ENCODE data around the gene MEP1B.
"Not testable (repeated sequence)": the region's sequence is repeated elsewhere in the genome, so short reads cannot be mapped to it uniquely, and the experiment has no call there.

The MEP1B gene

DNA sequence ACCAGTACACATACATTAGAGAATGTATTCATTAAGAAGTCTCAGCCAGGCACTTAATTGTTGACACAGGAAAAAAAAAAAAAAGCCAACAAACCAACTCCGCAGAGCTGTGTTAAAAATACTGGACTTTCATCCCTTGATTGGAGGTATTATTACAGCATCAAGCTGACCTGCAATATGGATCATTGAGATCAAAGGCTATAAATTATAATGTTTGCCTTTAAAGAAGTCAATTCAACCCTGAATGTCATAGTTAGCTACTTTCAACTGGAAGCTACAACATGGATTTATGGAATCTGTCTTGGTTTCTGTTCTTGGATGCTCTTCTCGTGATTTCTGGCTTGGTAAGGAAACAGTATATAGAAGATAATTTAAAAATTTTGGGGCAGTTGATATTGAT, at the start of gene MEP1B:
Gene MEP1B (plus strand): TSS at position 250 of the 400 bp plus-strand sequence. CDS start 32 bp downstream, at position 282.
- DNase-seq = no peak

DNA sequence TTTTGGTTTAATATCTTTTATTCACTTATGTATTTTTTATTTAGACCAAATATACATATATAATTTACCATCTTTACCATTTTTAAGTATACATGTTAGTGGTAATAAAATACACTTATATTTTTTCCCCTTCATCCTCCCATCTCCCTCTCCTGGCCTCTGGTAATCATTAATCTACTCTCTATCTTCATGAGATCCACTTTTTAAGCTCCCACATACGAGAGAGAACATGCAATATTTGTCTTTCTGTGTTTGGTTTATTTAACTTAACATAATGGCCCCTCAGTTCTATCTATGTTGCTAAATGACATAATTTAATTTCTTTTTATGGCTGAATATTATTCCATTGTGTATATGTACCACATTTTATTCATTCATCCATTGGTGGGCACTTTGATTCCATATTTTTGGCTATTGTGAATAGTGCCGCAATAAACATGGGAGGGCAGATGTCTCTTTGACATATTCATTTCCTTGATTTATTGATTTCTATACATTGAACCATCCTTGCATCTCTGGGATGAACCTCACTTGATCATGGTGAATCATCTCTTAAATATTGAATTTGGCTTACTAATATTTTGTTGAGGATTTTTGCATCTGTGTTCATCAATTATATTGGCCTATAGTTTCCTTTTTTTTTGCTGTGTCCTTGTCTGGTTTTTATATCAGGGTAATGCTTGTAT, 41.5 kb upstream of the MEP1B start:
- DNase-seq = no peak

DNA sequence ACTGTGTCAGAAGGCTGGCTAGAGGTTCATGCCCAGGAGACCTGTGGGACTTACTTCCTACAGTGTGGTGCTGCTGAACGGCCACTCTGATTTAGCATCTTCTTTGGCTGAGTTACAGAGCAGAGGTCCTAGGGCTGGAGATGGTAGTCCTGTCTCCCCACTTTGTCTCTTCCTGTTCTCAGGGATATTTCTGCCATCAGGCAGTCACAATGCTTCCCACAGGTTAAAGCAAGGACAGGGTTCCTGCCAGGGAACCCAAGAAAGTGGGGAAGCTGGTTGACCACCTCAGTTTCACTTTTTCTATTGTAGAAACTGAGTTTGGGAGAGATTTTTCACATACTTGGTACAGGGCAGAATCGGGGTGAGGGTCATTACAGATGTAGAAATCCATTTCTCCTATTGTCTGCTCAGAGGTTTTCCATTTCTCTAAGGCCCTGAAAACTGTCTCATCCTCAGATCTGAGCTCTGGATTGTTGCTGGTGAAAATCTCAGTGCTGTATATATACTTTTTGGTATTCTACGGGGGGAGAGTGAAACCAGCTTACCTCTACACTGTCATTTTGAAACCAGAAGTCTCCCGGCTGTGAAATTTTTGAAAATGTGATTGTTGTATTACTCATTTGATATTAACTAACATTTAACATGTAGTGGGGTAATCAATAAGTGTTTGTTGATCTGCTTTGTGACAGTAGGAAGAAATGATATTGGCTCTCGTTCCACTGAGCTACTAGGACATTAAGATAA, 37.0 kb upstream of the MEP1B start:
- no peak for DNase-seq

- peak; percentile 12 to 32 for DNase-seq
These were observed 33.0 kb upstream of the MEP1B start for GRCh38 chr18:32156855-32157254.

DNA sequence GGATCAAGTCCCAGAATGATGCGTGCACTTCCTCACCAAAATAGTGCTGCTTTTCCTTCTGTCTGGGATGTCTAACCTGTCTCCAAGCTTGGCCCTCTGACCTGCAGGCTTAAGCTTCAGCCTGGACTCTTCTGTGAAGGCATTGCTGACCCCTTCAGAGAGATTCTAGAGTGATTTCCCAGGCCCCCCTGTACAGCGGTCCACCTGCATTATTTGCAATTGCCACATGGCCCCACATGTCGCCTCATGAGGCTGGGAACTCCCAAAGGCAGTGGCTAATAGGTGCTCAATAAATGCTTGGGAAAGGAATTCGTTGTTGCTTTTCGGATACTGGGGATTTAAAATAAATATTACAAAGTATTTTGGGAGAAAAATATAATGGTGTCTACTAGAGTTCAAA, 32.3 kb upstream of the MEP1B start:
- no peak for DNase-seq

DNA sequence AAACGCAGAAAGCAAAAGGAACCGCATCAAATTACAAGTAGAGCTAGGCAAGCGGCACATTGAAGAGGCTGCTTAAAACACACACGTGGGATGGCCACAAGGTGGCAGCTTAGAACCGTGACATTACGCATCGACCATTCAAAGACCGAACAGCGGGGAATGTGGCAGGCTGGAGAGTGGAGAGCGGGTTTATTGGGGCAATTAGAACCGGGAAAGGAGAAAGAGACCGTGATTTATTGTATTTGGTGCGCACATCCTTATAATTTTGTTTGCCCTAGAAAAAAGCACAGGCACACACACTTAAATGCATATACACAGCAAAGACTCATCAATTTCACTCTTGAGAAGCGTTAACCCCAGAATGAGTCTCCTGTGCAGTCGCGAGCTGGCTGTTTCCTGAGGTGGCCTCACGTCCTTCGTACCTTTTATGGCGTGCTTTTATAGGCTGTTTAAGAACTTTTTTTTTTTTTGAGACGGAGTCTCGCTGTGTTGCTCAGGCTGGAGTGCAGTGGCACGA, 31.7 kb upstream of the MEP1B start:
- peak; percentile 61 to 75 for DNase-seq

- not testable (repeated sequence) for DNase-seq
These were observed 31.2 kb upstream of the MEP1B start for GRCh38 chr18:32158631-32159030.

DNA sequence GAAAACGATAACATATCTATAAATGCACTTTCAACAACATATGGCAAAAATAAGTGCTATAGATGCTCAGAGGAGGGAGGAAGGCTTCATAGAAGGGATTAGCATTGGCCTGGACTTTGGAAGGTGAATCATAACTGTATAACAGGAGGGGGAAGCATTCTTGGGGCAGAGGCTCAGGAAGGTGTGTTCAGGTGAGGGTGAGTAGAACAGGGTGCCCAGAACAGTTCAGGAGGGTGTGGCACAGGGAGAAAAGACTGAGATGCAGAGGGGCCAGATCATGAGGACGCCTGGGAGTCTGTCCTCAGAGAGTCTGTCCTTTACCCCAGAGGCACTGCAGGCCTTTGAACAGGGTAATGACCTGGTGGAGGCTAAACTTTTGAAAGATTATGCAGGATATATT, 29.3 kb upstream of the MEP1B start:
- DNase-seq = no peak

DNA sequence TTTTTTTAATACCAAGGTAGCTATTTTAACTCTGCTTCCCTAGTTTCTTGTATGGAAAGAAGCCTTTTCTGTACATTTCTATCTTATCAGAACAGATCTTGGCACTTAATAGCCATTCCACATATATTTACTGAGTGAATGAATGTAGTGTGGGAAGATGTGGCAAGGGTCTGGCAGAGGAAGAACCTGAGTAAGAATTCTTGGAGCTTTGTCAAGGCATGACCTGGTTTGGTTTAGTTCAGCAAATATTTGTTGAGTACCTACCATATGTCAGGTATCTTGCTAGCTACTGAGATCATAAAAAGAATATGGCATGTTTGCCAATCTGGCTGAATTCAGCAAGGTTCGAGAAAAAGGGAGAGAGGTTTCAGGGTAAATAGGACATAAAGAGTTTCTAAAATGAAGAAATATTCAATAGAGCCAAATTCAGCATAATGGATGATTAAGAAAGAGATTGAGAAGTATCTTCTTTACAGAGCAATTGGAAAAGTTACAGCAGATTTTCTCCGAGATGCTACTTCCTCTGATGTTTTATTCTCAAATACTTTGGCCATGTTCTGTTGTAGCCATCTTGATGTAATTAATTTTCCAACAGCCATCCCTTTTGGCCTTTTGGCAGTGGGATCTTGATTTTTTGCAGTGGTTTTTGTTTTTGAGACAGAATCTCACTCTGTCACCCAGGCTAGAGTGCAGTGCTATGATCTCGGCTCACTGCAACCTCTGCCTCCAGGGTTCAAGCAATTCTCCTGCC, 21.7 kb upstream of the MEP1B start:
- no peak for DNase-seq

DNA sequence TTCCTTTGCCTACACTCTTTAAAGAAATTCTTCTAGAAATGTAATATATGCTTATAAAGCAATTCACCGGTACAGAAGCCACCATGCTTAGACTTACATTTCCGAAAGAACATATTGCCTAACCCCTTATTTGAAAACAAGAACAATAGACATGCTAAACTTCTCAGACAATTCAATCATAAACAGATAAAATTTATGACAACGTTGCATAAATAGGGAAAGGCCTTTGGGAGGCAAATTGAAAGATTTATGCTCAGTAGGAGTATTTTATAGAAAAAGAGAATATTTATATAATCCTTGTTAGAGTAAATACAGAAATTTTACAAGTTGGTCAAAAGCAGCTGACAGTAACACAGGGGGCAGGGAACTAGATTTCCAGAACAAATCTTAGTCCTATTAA, 16.2 kb upstream of the MEP1B start:
- DNase-seq = no peak

GRCh38 chr18:32174719-32175118, 15.1 kb upstream of the MEP1B start:
- DNase-seq = no peak

DNA sequence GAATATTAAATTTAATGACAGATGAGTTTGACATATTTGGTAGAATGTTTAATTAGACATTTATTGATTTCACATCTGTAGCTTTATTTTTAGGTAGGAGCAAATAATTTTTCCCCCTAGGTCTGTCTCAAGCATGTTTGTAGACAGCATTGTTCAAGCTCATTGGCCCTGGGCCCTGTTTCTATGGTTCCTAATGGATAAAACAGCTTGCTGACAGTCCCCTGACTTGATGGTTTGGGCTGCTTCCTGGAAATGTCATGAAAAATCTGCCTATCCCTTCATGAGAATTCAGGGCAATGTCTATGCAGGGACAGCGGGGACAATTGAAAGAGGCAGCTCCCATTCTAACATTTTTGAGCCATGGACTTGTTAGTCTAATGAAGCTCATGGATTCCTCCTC, 14.6 kb upstream of the MEP1B start:
- DNase-seq = no peak

- not testable (repeated sequence) for DNase-seq
These were observed 13.1 kb upstream of the MEP1B start for GRCh38 chr18:32176745-32177144.

DNA sequence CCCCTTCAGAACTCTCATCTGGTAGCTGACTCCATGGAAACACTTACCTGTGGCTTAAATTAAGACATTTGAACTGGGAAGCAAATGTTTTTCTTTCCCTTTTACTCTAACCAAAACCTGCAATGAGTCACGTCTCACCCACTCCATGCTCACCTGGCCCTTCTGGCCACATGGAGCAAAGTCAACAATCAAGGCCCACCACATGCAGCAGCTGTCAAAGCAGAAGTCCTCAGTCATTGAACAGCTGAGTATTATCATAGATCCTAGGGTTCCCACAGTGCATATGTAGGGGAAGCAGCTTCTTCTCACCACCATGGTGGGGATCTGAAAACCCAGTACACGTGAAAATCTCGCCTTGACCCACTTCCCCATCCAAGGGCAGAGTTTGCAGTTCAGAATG, 12.3 kb upstream of the MEP1B start:
- no peak for DNase-seq

DNA sequence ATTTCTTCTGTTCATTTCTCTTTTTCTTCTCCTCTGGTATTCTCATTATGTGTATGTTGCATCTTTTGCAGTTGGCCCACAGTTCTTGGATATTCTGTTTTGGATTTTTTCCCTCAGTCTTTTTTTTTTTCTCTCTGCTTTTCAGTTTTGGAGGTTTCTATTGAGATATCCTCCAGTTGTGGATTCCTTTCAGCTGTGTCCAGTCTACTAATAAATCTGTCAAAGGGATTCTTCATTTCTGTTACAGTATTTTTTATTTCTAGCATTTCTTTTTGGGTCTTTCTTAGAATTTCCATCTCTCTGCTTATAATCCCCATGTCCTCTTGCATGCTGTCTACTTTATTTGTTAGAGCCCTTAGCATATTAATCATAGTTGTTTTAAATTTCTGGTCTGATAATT, 6.3 kb upstream of the MEP1B start:
- DNase-seq = no peak

DNA sequence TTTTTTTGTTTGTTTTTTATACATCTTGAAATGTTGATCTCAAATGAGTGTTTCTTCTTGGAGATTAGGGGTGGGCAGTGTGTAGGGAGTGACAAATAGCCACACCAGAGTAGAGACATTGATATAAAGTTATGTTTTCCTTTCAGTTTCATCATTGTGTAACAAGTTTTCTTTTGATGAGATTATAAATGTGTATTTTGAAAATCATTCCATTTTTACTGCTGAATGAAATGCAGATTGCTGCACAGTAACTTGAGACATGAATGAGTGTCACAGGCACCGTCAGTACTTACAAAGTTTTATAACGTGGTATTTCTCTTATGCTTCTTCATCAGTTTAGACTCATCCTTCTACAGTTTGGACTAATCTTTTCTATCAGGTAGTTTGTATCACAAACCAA, 370 bp downstream of the MEP1B start:
- no peak for DNase-seq

DNA sequence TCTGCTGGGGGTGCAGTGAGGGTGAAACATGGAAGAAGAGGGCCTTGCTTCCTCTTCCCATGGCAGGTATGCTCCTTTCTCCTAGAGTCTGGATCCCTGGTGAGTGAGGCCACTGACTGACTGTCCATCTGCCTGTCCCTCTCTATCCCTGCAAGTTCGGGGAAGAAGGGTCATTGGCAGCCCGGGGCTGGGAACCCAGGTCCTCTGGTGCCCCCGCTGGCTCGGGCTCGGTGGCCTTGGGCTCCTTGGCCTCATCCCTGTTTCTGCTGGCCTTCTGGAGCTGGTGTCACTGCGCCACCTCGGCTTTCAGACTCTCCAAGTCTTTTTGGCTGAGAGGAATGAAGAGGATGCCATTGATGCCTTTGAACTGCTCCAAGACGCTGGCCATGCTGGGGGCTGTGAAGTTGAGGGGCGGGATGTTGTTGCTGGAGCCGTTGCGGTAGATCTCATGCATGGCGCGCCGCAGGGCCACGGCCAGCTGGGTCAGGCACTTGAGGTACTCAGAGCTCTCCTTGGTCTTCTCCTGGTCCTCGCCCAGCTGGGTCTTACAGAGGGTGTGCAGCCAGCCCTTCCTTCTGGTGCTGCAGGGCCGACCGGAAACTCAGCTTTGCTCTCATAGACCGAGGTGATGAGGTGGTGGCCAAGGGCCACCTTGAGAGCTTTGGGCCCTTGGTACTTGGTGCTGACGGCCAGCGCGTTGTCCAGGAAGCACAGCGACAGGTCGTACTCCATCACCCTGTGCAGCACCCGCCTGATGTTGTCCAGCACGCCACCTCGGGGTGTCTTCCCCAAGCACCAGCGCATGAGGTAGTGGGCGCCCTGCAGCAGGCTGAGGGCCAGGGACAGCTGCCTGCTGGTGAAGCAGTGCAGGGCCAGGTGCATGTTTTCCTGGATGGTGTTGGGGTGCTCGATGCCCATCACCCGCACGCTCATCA, 6.3 kb downstream of the MEP1B start:
- no peak for DNase-seq

- DNase-seq = no peak
These were observed 10.9 kb downstream of the MEP1B start for GRCh38 chr18:32200766-32201165.

- no peak for DNase-seq
These were observed 12.3 kb downstream of the MEP1B start for GRCh38 chr18:32201948-32202672.

GRCh38 chr18:32208023-32208422, 18.2 kb downstream of the MEP1B start:
- no peak for DNase-seq

DNA sequence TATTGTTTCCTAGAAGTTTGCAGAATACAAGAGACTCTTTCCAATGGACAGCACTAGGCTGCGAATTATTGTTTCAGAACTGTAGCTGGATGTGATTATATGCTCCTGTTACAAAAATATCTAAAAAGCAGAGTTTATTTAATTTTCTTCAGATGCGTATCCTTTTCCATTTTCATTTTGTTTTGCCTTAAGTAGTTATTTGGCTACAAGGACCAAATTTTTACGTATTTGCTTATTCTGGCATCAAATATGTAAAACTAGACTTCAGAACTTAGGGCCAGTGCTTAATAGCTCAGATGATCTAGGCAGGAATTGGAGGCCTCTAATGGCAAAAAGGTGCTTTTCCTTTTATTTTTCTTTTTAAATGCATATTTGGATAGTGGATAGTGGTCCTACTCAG, 18.7 kb downstream of the MEP1B start:
- no peak for DNase-seq

Measured in inflammatory macrophage treated with lipopolysaccharide for 1 hour (primary cell).